ENCODE measurements around the gene SMIM20.

DNA sequence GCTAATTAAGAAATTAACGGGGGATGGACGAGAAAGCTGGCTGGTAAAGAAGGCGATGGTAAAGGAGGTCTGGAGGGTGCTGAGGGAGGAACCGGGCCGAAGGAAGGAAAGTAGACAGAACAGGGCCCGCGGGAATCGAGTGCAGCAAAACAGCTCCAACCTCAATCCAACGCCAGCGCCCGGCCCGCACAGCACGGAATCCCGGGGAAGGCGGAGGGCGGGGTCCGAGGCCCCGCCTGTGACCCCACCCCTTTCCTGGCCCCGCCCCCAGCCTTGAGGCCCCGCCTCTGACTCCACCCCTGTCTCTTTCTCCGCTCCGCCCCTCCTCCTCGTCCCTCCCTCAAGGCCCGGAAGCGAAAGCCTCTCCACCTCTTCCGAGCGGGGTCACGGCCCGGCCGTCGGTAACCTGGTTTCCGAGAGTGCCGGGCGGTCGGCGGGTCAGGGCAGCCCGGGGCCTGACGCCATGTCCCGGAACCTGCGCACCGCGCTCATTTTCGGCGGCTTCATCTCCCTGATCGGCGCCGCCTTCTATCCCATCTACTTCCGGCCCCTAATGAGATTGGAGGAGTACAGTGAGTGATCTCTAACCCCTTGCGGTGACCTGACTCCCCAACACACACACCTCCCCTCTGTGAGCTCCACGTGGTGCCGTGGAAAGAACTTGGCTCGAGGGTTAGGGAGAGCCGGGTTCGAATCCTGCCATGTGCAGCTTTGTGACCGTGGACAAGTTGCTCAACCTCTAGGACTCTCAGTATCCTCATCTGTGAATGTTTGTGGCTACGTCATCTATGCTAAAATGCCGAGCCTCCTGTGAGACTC is at the start of gene SMIM20:
- TF ChIP-seq, protein P1, sequence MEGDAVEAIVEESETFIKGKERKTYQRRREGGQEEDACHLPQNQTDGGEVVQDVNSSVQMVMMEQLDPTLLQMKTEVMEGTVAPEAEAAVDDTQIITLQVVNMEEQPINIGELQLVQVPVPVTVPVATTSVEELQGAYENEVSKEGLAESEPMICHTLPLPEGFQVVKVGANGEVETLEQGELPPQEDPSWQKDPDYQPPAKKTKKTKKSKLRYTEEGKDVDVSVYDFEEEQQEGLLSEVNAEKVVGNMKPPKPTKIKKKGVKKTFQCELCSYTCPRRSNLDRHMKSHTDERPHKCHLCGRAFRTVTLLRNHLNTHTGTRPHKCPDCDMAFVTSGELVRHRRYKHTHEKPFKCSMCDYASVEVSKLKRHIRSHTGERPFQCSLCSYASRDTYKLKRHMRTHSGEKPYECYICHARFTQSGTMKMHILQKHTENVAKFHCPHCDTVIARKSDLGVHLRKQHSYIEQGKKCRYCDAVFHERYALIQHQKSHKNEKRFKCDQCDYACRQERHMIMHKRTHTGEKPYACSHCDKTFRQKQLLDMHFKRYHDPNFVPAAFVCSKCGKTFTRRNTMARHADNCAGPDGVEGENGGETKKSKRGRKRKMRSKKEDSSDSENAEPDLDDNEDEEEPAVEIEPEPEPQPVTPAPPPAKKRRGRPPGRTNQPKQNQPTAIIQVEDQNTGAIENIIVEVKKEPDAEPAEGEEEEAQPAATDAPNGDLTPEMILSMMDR (IDR thresholded peaks at IDR 0.05 in 4 of 5, conservative IDR thresholded peaks at IDR 0.05 in 1 of 5) = no peak
- peak; percentile 77 to 78 for TF ChIP-seq POLR2A (IDR thresholded peaks at IDR 0.05)

Measured in gastrocnemius medialis (tissue), 4 donors.